B cell (primary cell): ENCODE measurements around the gene CNNM4.

Experiments
- CTCF ChIP-seq: fragments of 200-600 bp; IDR thresholded peaks from one replicate; pipeline ENCODE4 v1.8.0; 2022; ENCODE audit warnings: antibody characterized with exemption, mild to moderate bottlenecking
- EZH2 ChIP-seq: IDR thresholded peaks from 2 replicates; pipeline ENCODE4 v1.6.1; 2012; ENCODE audit warnings: borderline replicate concordance, low read depth, mild to moderate bottlenecking, moderate library complexity, low read length; ENCODE audit not compliant: insufficient read depth, poor library complexity, severe bottlenecking

DNA sequence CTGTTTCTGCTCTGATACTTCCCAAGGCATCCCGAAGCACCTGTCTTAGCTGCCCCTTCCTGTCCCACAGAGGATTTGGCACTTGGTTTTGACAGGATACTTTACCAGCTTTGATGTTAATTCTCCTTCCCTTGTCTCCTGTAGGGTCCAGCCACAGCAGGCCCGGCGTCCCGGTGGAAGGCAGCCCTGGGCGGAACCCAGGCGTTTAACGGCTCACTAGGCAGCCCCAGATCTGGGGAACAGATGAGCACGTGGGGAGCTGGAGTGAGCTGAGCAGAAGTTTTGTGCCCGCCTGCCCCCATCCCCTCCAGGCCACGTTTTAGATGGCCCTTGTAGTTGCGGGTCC lies 71.7 kb downstream of the CNNM4 start:
- TF ChIP-seq EZH2 (no peak), CTCF (no peak)
